Activated CD4-positive, alpha-beta memory T cell treated with anti-CD3 and anti-CD28 coated beads for 36 hours (primary cell): ENCODE measurements around the gene CFHR5. TPM values are rescaled to one million over a fixed set of nuclear protein-coding genes. Genes with fewer than 3 reads are reported as not detected.
"Not testable (repeated sequence)": the region's sequence is repeated elsewhere in the genome, so short reads cannot be mapped to it uniquely, and the experiment has no call there.

Experiments
- CTCF ChIA-PET: fragments of 350-600 bp; sonication (Branson Sonifier 250); formaldehyde crosslinking; loops from one replicate; lab custom pipeline; 2021; ENCODE audit warnings: antibody characterized with exemption, inconsistent platforms; lab: Charles Lee
- POLR2A ChIA-PET: fragments of 350-600 bp; sonication (Branson Sonifier 250); formaldehyde crosslinking; loops from one replicate; lab custom pipeline; 2021; ENCODE audit warnings: antibody characterized with exemption; lab: Charles Lee
- DNase-seq: peaks from one replicate; pipeline ENCODE4 v3.0.0-alpha.2; 2020
- H3K27ac Mint-ChIP-seq: one replicate; pipeline ENCODE4 v1.8.0; 2021; ENCODE audit warnings: mixed read lengths
- H3K27me3 Mint-ChIP-seq: one replicate; pipeline ENCODE4 v1.8.0; 2021; ENCODE audit warnings: mixed read lengths
- H3K36me3 Mint-ChIP-seq: one replicate; pipeline ENCODE4 v1.8.0; 2021; ENCODE audit warnings: mixed read lengths
- H3K4me1 Mint-ChIP-seq: one replicate; pipeline ENCODE4 v1.8.0; 2021; ENCODE audit warnings: low read depth, mixed read lengths
- H3K4me3 Mint-ChIP-seq: one replicate; pipeline ENCODE4 v1.8.0; 2021; ENCODE audit warnings: mild to moderate bottlenecking, mixed read lengths
- H3K9me3 Mint-ChIP-seq: one replicate; pipeline ENCODE4 v1.8.0; 2021; ENCODE audit warnings: mixed read lengths
- intact Hi-C: fragments of 100-400 bp; cut with micrococcal nuclease; formaldehyde crosslinking; loops from one replicate; pipeline ENCODE4 v1.15.1; 2023
- total RNA-seq, 2 experiments: library from RNA; stranded (reverse); gene quantifications; one replicate each; pipeline ENCODE4 v1.2.3, GENCODE V29; 2021

CFHR5 gene
- total RNA-seq, 2 experiments from 2014 or later: not detected

DNA sequence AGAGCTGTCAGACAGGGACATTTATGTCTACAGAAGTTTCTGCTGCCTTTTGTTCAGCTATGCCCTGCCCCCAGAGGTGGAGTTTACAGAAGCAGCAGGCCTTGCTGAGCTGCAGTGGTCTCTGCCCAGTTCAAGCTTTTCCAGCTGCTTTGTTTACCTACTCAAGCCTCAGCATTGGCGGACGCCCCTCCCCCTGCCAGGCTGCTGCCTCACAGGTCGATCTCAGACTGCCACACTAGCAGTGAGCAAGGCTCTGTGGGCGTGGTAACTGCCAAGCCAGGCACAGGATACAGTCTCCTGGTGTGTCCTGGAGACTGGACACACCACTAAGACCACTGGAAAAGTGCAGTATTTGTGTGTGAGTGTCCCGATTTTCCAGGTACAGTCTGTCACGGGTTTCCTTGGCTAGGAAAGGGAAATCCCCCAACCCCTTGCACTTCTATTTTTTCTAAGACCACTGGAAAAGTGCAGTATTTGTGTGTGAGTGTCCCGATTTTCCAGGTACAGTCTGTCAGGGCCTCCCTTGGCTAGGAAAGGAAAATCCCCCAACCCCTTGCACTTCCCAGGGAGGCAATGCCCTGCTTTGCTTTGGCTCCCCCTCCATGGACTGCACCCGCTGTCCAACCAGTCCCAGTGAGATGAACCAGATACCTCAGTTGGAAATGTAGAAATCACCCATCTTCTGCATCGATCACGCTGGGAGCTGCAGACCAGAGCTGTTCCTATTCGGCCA lies 14.7 kb downstream of the CFHR5 start:
- H3K27ac Mint-ChIP-seq, CTCF ChIA-PET, H3K9me3 Mint-ChIP-seq, H3K4me3 Mint-ChIP-seq, DNase-seq, H3K4me1 Mint-ChIP-seq, H3K36me3 Mint-ChIP-seq, POLR2A ChIA-PET, H3K27me3 Mint-ChIP-seq, intact Hi-C loops: not testable (repeated sequence)

DNA sequence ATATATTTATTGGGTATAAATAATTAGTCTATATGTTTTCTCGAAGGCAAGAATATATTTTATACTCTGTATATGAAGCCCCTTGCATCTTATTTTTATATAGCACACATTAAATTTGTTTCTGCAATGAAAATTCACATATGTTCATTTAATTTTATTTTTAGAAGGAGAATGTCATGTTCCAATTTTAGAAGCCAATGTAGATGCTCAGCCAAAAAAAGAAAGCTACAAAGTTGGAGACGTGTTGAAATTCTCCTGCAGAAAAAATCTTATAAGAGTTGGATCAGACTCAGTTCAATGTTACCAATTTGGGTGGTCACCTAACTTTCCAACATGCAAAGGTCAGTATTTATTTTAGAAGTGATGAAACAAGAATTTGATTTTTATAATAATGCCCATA lies 16.6 kb downstream of the CFHR5 start:
- H3K9me3 Mint-ChIP-seq: no peaks in the 10 kb centered on the region
- no peak overlapping the region for H3K27ac Mint-ChIP-seq
- H3K36me3 Mint-ChIP-seq: no peaks in the 10 kb centered on the region
- no peak for DNase-seq
- H3K4me3 Mint-ChIP-seq: no peak overlapping the region
- intact Hi-C loops: no loop called here
- H3K4me1 Mint-ChIP-seq: no peaks in the 10 kb centered on the region
- ChIA-PET CTCF (no interaction called here), POLR2A (no interaction called here)
- peaks cover 4% of the 10 kb centered on the region for H3K27me3 Mint-ChIP-seq

DNA sequence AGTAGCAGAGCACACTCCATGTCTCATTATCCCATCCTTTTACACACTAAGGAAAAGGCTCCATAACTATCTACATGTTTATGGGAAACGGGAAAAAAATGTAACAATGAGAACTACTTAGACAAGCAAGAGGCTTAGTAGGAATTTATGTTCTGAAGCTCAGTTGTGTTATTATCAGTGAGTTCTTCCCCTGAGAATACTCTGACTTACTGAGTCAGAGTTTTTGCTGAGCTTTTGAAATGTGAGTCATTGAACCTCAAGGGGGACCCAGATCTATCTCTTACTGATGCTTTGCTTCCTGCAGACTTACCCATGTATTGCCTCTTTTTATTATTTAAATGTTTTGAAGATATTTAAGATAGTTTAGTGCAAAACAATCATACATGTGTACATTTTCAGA lies 20.1 kb downstream of the CFHR5 start:
- no peaks in the 10 kb centered on the region for H3K9me3 Mint-ChIP-seq
- ChIA-PET CTCF (interaction anchor here (0.6 kb wide), 1 partner anchor 627 kb away, joined by 5 read pairs; no protein-coding TSS in a partner anchor), POLR2A (no interaction called here)
- intact Hi-C loops: no loop called here
- no peak overlapping the region for H3K4me3 Mint-ChIP-seq
- no peak for DNase-seq
- H3K27ac Mint-ChIP-seq: no peak overlapping the region
- H3K36me3 Mint-ChIP-seq: no peaks in the 10 kb centered on the region
- peaks cover under 1% of the 10 kb centered on the region for H3K27me3 Mint-ChIP-seq
- no peaks in the 10 kb centered on the region for H3K4me1 Mint-ChIP-seq

- H3K4me3 Mint-ChIP-seq: no peak overlapping the region
- ChIA-PET CTCF (no interaction called here), POLR2A (no interaction called here)
- H3K4me1 Mint-ChIP-seq: no peaks in the 10 kb centered on the region
- H3K36me3 Mint-ChIP-seq: no peaks in the 10 kb centered on the region
- H3K27me3 Mint-ChIP-seq: peaks cover 1% of the 10 kb centered on the region
- no peak overlapping the region for H3K27ac Mint-ChIP-seq
- H3K9me3 Mint-ChIP-seq: no peaks in the 10 kb centered on the region
- intact Hi-C loops: no loop called here
- DNase-seq: no peak
These were observed 24.5 kb downstream of the CFHR5 start for GRCh38 chr1:197001828-197002227.

DNA sequence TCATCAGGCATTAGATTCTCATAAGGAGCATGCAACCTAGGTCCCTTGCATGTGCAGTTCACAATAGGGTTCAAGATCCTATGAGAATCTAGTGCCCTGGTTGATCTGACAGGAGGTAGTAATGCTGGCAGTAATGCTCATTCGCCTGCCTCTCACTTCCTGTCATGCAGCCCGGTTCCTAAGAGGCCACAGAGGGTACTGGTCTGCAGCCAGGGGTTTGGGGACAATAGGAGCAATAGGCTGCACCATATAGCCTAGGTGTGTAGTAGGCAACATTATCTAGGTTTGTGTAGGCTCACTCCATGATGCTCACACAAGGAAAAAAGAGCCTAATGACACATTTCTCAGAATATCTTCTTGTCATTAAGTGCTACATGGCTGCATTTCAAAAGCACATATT lies 25.8 kb downstream of the CFHR5 start:
- POLR2A ChIA-PET: no interaction called here
- Mint-ChIP-seq H3K27ac (no peak overlapping the region), H3K9me3 (no peaks in the 10 kb centered on the region), H3K36me3 (no peaks in the 10 kb centered on the region), H3K27me3 (peaks cover 1% of the 10 kb centered on the region), H3K4me1 (no peaks in the 10 kb centered on the region), H3K4me3 (no peak overlapping the region)
- intact Hi-C loops: no loop called here
- CTCF ChIA-PET: no interaction called here
- no peak for DNase-seq

GRCh38 chr1:197008861-197009260 lies 31.5 kb downstream of the CFHR5 start:
- CTCF ChIA-PET: no interaction called here
- no peak for DNase-seq
- no peaks in the 10 kb centered on the region for H3K36me3 Mint-ChIP-seq
- no peak overlapping the region for H3K27ac Mint-ChIP-seq
- no peaks in the 10 kb centered on the region for H3K4me1 Mint-ChIP-seq
- H3K27me3 Mint-ChIP-seq: peaks cover 1% of the 10 kb centered on the region
- no peak overlapping the region for H3K4me3 Mint-ChIP-seq
- POLR2A ChIA-PET: no interaction called here
- peaks cover 7% of the 10 kb centered on the region for H3K9me3 Mint-ChIP-seq
- intact Hi-C loops: no loop called here

- Mint-ChIP-seq H3K4me3 (no peak overlapping the region), H3K27me3 (no peaks in the 10 kb centered on the region), H3K27ac (no peak overlapping the region), H3K36me3 (no peaks in the 10 kb centered on the region), H3K4me1 (no peaks in the 10 kb centered on the region), H3K9me3 (peaks cover 7% of the 10 kb centered on the region)
- ChIA-PET POLR2A (no interaction called here), CTCF (no interaction called here)
- intact Hi-C loops: no loop called here
- DNase-seq: no peak
These were observed 34.3 kb downstream of the CFHR5 start for GRCh38 chr1:197011614-197012013.

DNA sequence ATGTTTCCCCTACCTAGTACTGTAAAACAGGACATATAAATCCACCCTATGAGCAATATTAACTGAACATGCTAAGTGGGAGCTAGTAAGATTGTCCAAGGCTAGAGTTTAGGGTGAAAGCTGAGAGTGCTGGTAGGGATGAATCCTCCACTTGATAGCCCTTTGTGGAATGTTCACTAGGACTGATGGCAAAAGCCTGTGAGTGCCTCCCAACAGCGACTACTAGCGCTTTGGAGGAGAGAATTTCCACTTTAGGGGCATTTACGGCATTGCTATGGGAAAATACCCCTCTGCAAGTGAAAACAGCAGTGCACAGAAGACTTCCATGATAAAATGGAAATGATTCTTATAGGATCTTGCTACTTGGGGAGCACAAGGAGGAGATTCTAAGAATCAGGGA lies 35.9 kb downstream of the CFHR5 start:
- POLR2A ChIA-PET: no interaction called here
- CTCF ChIA-PET: no interaction called here
- Mint-ChIP-seq H3K4me3 (no peak overlapping the region), H3K27me3 (no peaks in the 10 kb centered on the region), H3K9me3 (peaks cover 7% of the 10 kb centered on the region), H3K4me1 (no peaks in the 10 kb centered on the region), H3K36me3 (no peaks in the 10 kb centered on the region), H3K27ac (no peak overlapping the region)
- DNase-seq: no peak
- intact Hi-C loops: no loop called here

GRCh38 chr1:197016751-197017150 lies 39.4 kb downstream of the CFHR5 start:
- H3K27ac Mint-ChIP-seq: no peak overlapping the region
- peaks cover 2% of the 10 kb centered on the region for H3K9me3 Mint-ChIP-seq
- H3K4me3 Mint-ChIP-seq: no peak overlapping the region
- no peaks in the 10 kb centered on the region for H3K27me3 Mint-ChIP-seq
- DNase-seq: no peak
- ChIA-PET POLR2A (no interaction called here), CTCF (no interaction called here)
- intact Hi-C loops: no loop called here
- no peaks in the 10 kb centered on the region for H3K4me1 Mint-ChIP-seq
- no peaks in the 10 kb centered on the region for H3K36me3 Mint-ChIP-seq

DNA sequence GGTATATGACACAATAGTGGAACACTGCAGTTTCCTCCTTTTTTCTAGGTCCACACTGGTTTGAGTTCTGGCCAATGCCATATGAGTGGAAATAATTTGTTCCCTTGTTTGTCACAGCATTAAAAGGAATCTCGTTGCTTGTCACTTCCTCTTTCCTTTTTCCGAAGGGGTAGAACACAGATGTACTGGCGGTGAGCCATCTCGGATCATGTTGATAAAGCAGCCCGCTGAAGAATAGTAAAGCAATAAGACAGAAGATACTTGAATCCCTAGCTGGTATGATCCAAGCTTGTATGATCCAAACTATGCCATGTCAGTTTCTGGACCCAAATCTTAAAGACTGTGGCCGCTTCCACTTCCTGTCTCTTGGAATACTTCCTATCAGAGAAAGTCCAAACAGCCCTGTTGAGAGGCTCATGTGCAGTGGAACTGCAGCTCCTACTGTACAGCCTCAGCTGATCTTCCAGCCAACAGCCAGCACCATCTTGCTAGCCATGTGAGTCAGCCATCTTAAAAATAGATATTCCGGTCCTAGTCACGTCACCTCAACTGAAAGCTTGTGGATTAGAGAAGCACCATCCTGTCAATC lies 40.3 kb downstream of the CFHR5 start:
- no peaks in the 10 kb centered on the region for H3K36me3 Mint-ChIP-seq
- CTCF ChIA-PET: no interaction called here
- H3K27ac Mint-ChIP-seq: no peak overlapping the region
- intact Hi-C loops: no loop called here
- POLR2A ChIA-PET: no interaction called here
- no peak for DNase-seq
- H3K4me1 Mint-ChIP-seq: no peaks in the 10 kb centered on the region
- H3K9me3 Mint-ChIP-seq: no peaks in the 10 kb centered on the region
- no peak overlapping the region for H3K4me3 Mint-ChIP-seq
- peaks cover 3% of the 10 kb centered on the region for H3K27me3 Mint-ChIP-seq

GRCh38 chr1:197021716-197022115 lies 44.4 kb downstream of the CFHR5 start:
- no peak overlapping the region for H3K4me3 Mint-ChIP-seq
- H3K4me1 Mint-ChIP-seq: no peaks in the 10 kb centered on the region
- DNase-seq: no peak
- H3K27me3 Mint-ChIP-seq: peaks cover 3% of the 10 kb centered on the region
- no peaks in the 10 kb centered on the region for H3K9me3 Mint-ChIP-seq
- ChIA-PET CTCF (no interaction called here), POLR2A (no interaction called here)
- intact Hi-C loops: no loop called here
- no peak overlapping the region for H3K27ac Mint-ChIP-seq
- H3K36me3 Mint-ChIP-seq: no peaks in the 10 kb centered on the region

GRCh38 chr1:197024460-197024859 lies 47.1 kb downstream of the CFHR5 start:
- CTCF ChIA-PET: no interaction called here

GRCh38 chr1:197027359-197027758 lies 50.0 kb downstream of the CFHR5 start:
- Mint-ChIP-seq H3K4me3 (no peak overlapping the region), H3K27me3 (no peaks in the 10 kb centered on the region), H3K27ac (no peak overlapping the region), H3K36me3 (no peaks in the 10 kb centered on the region), H3K4me1 (no peaks in the 10 kb centered on the region), H3K9me3 (no peaks in the 10 kb centered on the region)
- CTCF ChIA-PET: no interaction called here
- no peak for DNase-seq
- intact Hi-C loops: no loop called here
- POLR2A ChIA-PET: interaction anchor here (0.6 kb wide), 1 partner anchor 74 kb away, joined by 4 read pairs; no protein-coding TSS in a partner anchor

More at GRCh38 chr1:197024460-197024859, 47.1 kb downstream of the CFHR5 start:
- no peak overlapping the region for H3K4me3 Mint-ChIP-seq
- no peak overlapping the region for H3K27ac Mint-ChIP-seq
- peaks cover 3% of the 10 kb centered on the region for H3K27me3 Mint-ChIP-seq
- H3K36me3 Mint-ChIP-seq: no peaks in the 10 kb centered on the region
- intact Hi-C loops: no loop called here
- no peaks in the 10 kb centered on the region for H3K9me3 Mint-ChIP-seq
- POLR2A ChIA-PET: no interaction called here
- no peak for DNase-seq
- H3K4me1 Mint-ChIP-seq: no peaks in the 10 kb centered on the region
